Spleen (tissue), 11 donors: ENCODE results near the gene PRRX1. TPM values are rescaled to one million over a fixed set of nuclear protein-coding genes. Genes with fewer than 3 reads are reported as not detected.

Experiments used
- DNase-seq: peaks from one replicate; pipeline ENCODE4 v3.0.0-alpha.2; 2020
- H3K27ac ChIP-seq, 8 donors: fragments of 200-600 bp; sonication (generic) in 7 of 8; 1 replicate in 4 of 8; 2 replicates in 4 of 8; pipeline versions ENCODE4 v1.5.0 to v1.8.0; 2016 to 2021; ENCODE audit warnings: inconsistent platforms in 4 of 8, mild to moderate bottlenecking in 4 of 8, moderate library complexity in 1 of 8
- H3K27me3 ChIP-seq, 7 donors: fragments of 200-600 bp; sonication (generic) in 6 of 7; replicated peaks in 1 of 7; 1 replicate in 4 of 7; 2 replicates in 3 of 7; pipeline versions ENCODE4 v1.5.0 to v1.8.0; 2016 to 2021; ENCODE audit warnings: inconsistent platforms in 3 of 7, mild to moderate bottlenecking in 1 of 7
- H3K36me3 ChIP-seq, 6 donors: fragments of 200-600 bp; sonication (generic) in 5 of 6; 1 replicate in 4 of 6; 2 replicates in 2 of 6; pipeline versions ENCODE4 v1.5.0 to v1.8.0; 2016 to 2021; ENCODE audit warnings: inconsistent platforms in 2 of 6
- H3K4me1 ChIP-seq, 6 donors: fragments of 200-600 bp; sonication (generic) in 5 of 6; 1 replicate in 3 of 6; 2 replicates in 3 of 6; pipeline versions ENCODE4 v1.5.0 to v1.8.0; 2016 to 2021; ENCODE audit warnings: inconsistent platforms in 3 of 6
- H3K4me3 ChIP-seq, 8 donors: fragments of 200-600 bp; sonication (generic) in 7 of 8; 1 replicate in 4 of 8; 2 replicates in 4 of 8; pipeline versions ENCODE4 v1.5.0 to v1.8.0; 2016 to 2021; ENCODE audit warnings: inconsistent platforms in 4 of 8, mild to moderate bottlenecking in 4 of 8, moderate library complexity in 2 of 8
- H3K9me3 ChIP-seq, 8 donors: fragments of 200-600 bp; sonication (generic) in 7 of 8; 1 replicate in 4 of 8; 2 replicates in 4 of 8; pipeline versions ENCODE4 v1.5.0 to v1.8.0; 2016 to 2021; ENCODE audit warnings: inconsistent platforms in 4 of 8
- CTCF ChIP-seq, 11 experiments: fragments of 200-600 bp in 7 of 11; fragments of 450-650 bp in 4 of 11; sonication (generic) in 4 of 11; IDR thresholded peaks in 8 of 11; conservative IDR thresholded peaks in 3 of 11; 1 replicate in 7 of 11; 2 replicates in 4 of 11; pipeline versions ENCODE4 v1.4.0 to v1.8.0; 2016 to 2021; ENCODE audit warnings: antibody characterized with exemption in 11 of 11, inconsistent platforms in 4 of 11, mild to moderate bottlenecking in 1 of 11
- POLR2A ChIP-seq, 3 donors: fragments of 450-650 bp; IDR thresholded peaks; one replicate each; pipeline ENCODE4 v1.5.1; 2017; ENCODE audit warnings: antibody characterized with exemption in 3 of 3, mild to moderate bottlenecking in 1 of 3
- POLR2AphosphoS5 ChIP-seq, 3 donors: sonication (generic); formaldehyde crosslinking; IDR thresholded peaks; one replicate each; pipeline ENCODE4 v1.5.1; 2017; ENCODE audit warnings: antibody characterized with exemption in 3 of 3
- WGBS, 5 donors: extraction: QIAGEN DNeasy Blood & Tissue Kit in 3 of 5; methylation state at CpG; one replicate each; pipeline versions ENCODE4 v1.1.5 to v1.1.7; 2013 to 2018; 5-methylcytosine and 5-hydroxymethylcytosine counted together
- intact Hi-C: fragments of 100-400 bp; cut with DNase I; formaldehyde crosslinking; loops from one replicate; pipeline ENCODE4 v1.15.0; 2023; ENCODE audit warnings: low total_unique reads
- polyA plus RNA-seq, 3 donors: library from polyadenylated mRNA; stranded (reverse); fragments of 200-250 nt; gene quantifications; one replicate each; pipeline ENCODE4 v1.2.1, GENCODE V29; 2013
- total RNA-seq, 7 donors: library from RNA; depleted of rRNA in 3 of 7; stranded (reverse); fragments of >200 nt in 3 of 7; fragmentation: NEBNext Ultra II Directional in 4 of 7; extraction: Animal tissue kit (Norgen Biotek cat#: 25700) in 4 of 7; gene quantifications; one replicate each; pipeline versions ENCODE4 v1.1.0 to v1.2.1, GENCODE V29; 2016 to 2021
- donor health status: healthy with polysubstance abuse.
- donor health status: DM: no; HTN: no; CAD: no; lungs with moderate emphysema.
- donor health status: DM: no; HTN: no; CAD: no.
- donor health status: Bipolar disorder and iron deficiency.
- donor health status: healthy.
- donor health status: DM: no; HTN: no; CAD: no.
- donor health status: DM: yes; HTN: yes; CAD: no.

PRRX1 gene
- total and polyA plus RNA-seq, 10 donors, result 1.2 to 5.9 (median 3.1) TPM

DNA sequence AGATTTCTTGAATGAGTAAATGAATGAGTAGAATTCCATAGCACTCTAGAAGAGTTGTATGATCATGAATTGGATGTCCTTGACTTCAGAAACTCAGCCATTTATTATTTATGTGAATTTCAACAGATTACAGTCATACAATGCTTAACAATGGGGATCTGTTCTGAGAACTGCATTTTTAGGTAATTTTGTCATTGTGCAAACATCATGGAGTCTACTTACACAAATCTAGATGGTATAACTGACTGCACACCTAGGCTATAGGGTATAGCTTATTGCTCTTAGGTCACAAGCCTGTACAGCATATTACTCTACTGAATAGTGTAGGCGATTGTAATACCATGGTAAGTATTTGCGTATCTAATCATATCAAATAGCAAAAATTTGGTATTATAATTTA, 59.6 kb downstream of the PRRX1 start:
- WGBS, 5 donors, result 94 to 99% (median 96%) methylated on average over 2 of the region's 2 CpGs
- Histone ChIP-seq H3K27ac (no peak overlapping the region), H3K9me3 (no peaks in the 10 kb centered on the region), H3K27me3 (peaks cover 0 to 11% (median 0%) of the 10 kb centered on the region in 7 donors), H3K36me3 (no peaks in the 10 kb centered on the region), H3K4me1 (no peaks in the 10 kb centered on the region), H3K4me3 (no peak overlapping the region)
- intact Hi-C loops, result no loop called here
- TF ChIP-seq POLR2A (IDR thresholded peaks at IDR 0.05) (no peak), POLR2AphosphoS5 (IDR thresholded peaks at IDR 0.05) (no peak), CTCF (IDR thresholded peaks at IDR 0.05 in 8 of 11, conservative IDR thresholded peaks at IDR 0.05 in 3 of 11) (no peak)
- DNase-seq, result no peak

- H3K4me3 ChIP-seq, result no peak overlapping the region
Observed at GRCh38 chr1:170725326-170725725, 61.4 kb downstream of the PRRX1 start.

GRCh38 chr1:170727963-170728362, 64.0 kb downstream of the PRRX1 start:
- H3K27ac ChIP-seq, result no peak overlapping the region
- H3K27me3 ChIP-seq, result peaks cover 0 to 16% (median 0%) of the 10 kb centered on the region in 7 donors
- WGBS, 5 donors, result 78 to 89% (median 85%) methylated on average over 5 of the region's 5 CpGs
- H3K9me3 ChIP-seq, result no peaks in the 10 kb centered on the region
- no peak for TF ChIP-seq POLR2A (IDR thresholded peaks at IDR 0.05)
- no peak for TF ChIP-seq POLR2AphosphoS5 (IDR thresholded peaks at IDR 0.05)
- no peak for DNase-seq
- H3K36me3 ChIP-seq, result no peaks in the 10 kb centered on the region
- H3K4me3 ChIP-seq, result no peak overlapping the region
- no peaks in the 10 kb centered on the region for H3K4me1 ChIP-seq
- intact Hi-C loops, result no loop called here

More at GRCh38 chr1:170725326-170725725, 61.4 kb downstream of the PRRX1 start:
- intact Hi-C loops, result no loop called here
- no peak for DNase-seq
- 63 to 85% (median 72%) methylated on average over 1 of the region's 1 CpG for WGBS, 5 donors
- Histone ChIP-seq H3K4me1 (no peaks in the 10 kb centered on the region), H3K27ac (no peak overlapping the region), H3K36me3 (no peaks in the 10 kb centered on the region), H3K9me3 (no peaks in the 10 kb centered on the region), H3K27me3 (peaks cover 0 to 16% (median 0%) of the 10 kb centered on the region in 7 donors)
- TF ChIP-seq POLR2A (IDR thresholded peaks at IDR 0.05), result no peak
- TF ChIP-seq POLR2AphosphoS5 (IDR thresholded peaks at IDR 0.05), result no peak
- no peak for TF ChIP-seq CTCF (IDR thresholded peaks at IDR 0.05 in 8 of 11, conservative IDR thresholded peaks at IDR 0.05 in 3 of 11)

GRCh38 chr1:170729225-170730002, 65.5 kb downstream of the PRRX1 start:
- intact Hi-C loops, result no loop called here

More at GRCh38 chr1:170729225-170730002, 65.5 kb downstream of the PRRX1 start:
- no peak overlapping the region for H3K27ac ChIP-seq
- H3K4me1 ChIP-seq, result no peaks in the 10 kb centered on the region
- TF ChIP-seq CTCF (IDR thresholded peaks at IDR 0.05 in 8 of 11, conservative IDR thresholded peaks at IDR 0.05 in 3 of 11), result no peak
- no peak for TF ChIP-seq POLR2AphosphoS5 (IDR thresholded peaks at IDR 0.05)
- no peak overlapping the region for H3K4me3 ChIP-seq
- DNase-seq, result no peak
- no peaks in the 10 kb centered on the region for H3K36me3 ChIP-seq
- peaks cover 0 to 16% (median 0%) of the 10 kb centered on the region in 7 donors for H3K27me3 ChIP-seq
- H3K9me3 ChIP-seq, result no peaks in the 10 kb centered on the region
- 74 to 87% (median 83%) methylated on average over 6 of the region's 6 CpGs for WGBS, 5 donors
